Tibial nerve (tissue), 3 donors: ENCODE data around the gene CTRB2.

Experiments
- CTCF ChIP-seq, 5 experiments: fragments of 200-600 bp in 3 of 5; fragments of 450-650 bp in 2 of 5; sonication (generic) in 3 of 5; IDR thresholded peaks; one replicate each; pipeline ENCODE4 v1.5.1; 2016 to 2019; ENCODE audit warnings: antibody characterized with exemption in 5 of 5, mild to moderate bottlenecking in 3 of 5, moderate library complexity in 2 of 5
- POLR2A ChIP-seq, 2 donors: fragments of 450-650 bp; IDR thresholded peaks; one replicate each; pipeline ENCODE4 v1.6.1; 2017; ENCODE audit warnings: antibody characterized with exemption in 2 of 2, mild to moderate bottlenecking in 2 of 2, moderate library complexity in 2 of 2

DNA sequence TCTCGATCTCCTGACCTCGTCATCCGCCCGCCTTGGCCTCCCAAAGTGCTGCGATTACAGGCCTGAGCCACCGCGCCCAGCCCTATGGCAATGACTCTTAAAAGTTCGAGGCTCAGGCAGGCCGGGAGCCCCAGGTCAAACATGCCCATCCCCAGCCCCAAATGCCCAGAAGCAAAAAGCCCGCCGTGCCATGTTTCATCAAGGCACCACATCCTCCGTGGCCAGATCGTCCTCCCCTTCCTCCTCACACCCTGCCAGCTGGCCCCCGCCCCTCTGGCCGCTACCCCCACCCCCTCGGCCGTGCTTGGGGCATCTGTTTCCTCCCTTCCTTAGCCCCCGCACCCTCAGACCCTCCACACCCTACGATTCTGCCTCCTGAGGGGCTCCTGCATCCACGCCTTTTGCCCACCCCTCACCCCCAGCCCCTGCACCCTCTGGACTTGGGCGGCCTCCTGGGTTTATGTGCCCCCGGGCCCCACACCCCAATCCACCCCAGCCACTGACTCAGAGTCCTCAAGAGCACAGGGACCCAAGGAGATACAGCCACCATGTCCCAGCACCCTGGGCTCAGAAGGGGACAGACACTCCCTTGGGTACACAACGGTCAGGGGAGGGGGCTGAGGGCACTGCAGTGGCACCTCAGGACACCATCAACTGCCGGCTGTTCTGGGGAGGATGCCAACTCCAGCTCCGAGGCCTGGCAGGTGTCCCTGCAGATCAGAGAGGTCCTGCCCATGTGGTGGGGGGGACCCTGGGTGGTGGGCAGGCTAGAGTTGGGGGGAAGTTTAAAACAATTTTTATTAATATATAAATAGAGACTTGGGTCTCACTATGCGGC is 18.9 kb upstream of the CTRB2 start:
- TF ChIP-seq CTCF (IDR thresholded peaks at IDR 0.05) = no peak
- TF ChIP-seq POLR2A (IDR thresholded peaks at IDR 0.05) = no peak
